GM10248 (cell line): ENCODE results near the gene TGIF2.

Experiments
- CTCF ChIA-PET: fragments of 300-600 bp; sonication (Branson Sonifier 250); formaldehyde crosslinking; extraction: SDS; loops from one replicate; lab custom pipeline; 2021; ENCODE audit warnings: antibody characterized with exemption; lab: Yijun Ruan, JAX
- POLR2A ChIA-PET: fragments of 350-650 bp; sonication (Branson Sonifier 250); formaldehyde crosslinking; extraction: SDS; loops from one replicate; lab custom pipeline; 2020; ENCODE audit warnings: antibody characterized with exemption; lab: Yijun Ruan, JAX
- DNase-seq: peaks from one replicate; pipeline ENCODE4 v3.0.0; 2012; ENCODE audit errors: extremely low spot score
- TF ChIP-seq, protein P1 (sequence below): IDR thresholded peaks from 2 replicates; pipeline ENCODE4 v1.5.1; 2012; ENCODE audit warnings: mild to moderate bottlenecking, low read depth; ENCODE audit errors: extremely low read depth, missing control alignments, control extremely low read depth

The TGIF2 gene

DNA sequence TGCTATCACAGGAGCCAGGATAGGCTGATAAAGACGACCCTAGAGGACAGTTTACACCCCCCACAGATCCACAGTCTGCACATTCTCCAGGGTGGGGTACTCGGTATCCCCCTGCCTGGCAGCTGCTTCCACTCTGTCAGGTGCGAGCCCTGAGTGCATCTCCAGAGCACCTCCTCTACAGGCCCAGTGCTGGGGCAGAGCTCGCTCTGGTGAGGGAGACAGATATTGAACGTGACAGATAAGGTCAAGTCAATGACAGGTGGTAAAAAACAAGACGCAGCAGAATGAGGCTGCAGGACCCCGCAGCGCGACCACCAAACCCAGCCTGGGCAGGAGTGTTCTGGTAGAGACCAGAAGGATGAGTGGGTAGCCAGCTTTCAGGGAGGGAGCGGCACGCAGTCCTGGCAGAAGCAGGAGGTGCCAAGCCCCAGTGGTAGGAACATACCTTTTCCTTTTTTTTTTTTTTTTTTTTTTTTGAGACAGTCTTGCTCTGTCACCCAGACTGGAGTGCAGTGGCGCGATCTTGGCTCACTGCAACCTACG lies 44.5 kb upstream of the TGIF2 start:
- CTCF ChIA-PET: interaction anchor here (0.9 kb wide), 1 partner anchor 11 kb away, joined by 3 read pairs; no protein-coding TSS in a partner anchor
- TF ChIP-seq, protein P1, sequence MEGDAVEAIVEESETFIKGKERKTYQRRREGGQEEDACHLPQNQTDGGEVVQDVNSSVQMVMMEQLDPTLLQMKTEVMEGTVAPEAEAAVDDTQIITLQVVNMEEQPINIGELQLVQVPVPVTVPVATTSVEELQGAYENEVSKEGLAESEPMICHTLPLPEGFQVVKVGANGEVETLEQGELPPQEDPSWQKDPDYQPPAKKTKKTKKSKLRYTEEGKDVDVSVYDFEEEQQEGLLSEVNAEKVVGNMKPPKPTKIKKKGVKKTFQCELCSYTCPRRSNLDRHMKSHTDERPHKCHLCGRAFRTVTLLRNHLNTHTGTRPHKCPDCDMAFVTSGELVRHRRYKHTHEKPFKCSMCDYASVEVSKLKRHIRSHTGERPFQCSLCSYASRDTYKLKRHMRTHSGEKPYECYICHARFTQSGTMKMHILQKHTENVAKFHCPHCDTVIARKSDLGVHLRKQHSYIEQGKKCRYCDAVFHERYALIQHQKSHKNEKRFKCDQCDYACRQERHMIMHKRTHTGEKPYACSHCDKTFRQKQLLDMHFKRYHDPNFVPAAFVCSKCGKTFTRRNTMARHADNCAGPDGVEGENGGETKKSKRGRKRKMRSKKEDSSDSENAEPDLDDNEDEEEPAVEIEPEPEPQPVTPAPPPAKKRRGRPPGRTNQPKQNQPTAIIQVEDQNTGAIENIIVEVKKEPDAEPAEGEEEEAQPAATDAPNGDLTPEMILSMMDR: no peak
- DNase-seq: no peak
- POLR2A ChIA-PET: no interaction called here

DNA sequence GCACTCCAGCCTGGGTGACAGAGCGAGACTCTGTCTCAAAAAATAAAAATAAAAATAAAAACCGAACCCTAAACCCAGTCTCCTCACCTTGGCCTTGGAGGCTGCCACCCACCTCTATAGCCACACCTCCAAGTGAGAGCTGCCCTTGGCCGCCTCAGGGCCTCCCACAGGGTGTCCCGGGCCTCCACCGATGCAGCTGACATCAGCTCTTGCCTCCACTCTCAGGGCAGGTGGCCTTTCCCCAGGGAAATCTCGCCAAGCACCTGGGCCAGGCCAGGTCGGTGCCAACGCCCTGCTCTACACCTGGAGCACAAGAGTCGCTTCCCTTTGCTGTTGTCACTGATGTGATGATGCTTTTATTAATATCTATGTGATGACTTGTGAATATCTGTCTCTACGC lies 41.0 kb upstream of the TGIF2 start:
- no peak for DNase-seq
- POLR2A ChIA-PET: no interaction called here
- TF ChIP-seq, protein P1: no peak
- CTCF ChIA-PET: interaction anchor here (1.3 kb wide), 1 partner anchor 14 kb away, joined by 4 read pairs; no protein-coding TSS in a partner anchor

DNA sequence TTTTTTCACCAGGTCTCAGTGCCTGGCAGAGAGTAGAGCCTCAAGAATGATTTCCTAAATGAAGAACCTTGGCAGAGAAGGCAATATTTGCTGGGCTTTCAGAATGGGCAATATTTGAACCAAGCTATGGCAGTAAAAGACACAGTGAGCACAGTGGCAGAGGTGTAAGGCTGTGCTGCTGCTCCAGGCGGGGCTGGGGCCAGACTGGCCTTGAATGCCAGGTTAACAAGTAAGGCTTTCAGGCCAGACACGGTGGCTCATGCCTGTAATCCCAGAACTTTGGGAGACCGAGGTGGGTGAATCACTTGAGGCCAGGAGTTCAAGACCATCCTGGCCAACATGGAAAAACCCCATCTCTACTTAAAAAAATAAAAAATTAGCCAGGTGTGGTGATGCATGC lies 40.6 kb upstream of the TGIF2 start:
- ChIA-PET CTCF (interaction anchor here (1.3 kb wide), 1 partner anchor 13 kb away, joined by 4 read pairs; no protein-coding TSS in a partner anchor), POLR2A (no interaction called here)
- TF ChIP-seq, protein P1: no peak

DNA sequence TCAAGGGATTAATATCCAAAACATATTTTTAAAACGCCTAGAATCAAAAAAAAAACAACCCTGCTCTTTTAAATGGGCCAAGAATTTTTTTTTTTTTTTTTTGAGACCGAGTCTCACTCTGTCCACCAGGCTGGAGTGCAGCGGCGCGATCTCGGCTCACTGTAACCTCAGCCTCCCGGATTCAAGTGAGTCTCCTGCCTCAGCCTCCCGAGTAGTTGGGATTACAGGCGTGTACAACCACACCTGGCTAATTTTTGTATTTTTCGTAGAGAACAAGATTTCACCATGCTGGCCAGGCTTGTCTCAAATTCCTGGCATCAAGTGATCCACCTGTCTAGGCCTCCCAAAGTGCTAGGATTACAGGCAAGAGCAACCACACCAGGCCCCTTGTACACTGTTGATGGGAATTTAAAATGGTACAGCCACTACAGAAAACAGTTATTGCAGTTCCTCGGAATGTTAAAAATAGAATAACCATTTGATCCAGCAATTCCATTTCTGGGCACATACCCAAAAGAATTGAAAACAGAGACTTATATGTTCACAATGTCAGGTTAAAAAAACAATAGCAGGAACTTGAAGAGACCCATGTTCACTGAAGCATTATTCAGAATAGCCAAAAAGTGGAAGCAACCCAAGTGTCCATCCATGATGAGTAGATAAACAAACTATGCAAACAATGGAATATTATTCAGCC lies 35.2 kb upstream of the TGIF2 start:
- DNase-seq: no peak
- ChIA-PET POLR2A (no interaction called here), CTCF (no interaction called here)
- TF ChIP-seq, protein P1: no peak

More for the DNA sequence above, 40.6 kb upstream of the TGIF2 start:
- peak; percentile 4 for DNase-seq

DNA sequence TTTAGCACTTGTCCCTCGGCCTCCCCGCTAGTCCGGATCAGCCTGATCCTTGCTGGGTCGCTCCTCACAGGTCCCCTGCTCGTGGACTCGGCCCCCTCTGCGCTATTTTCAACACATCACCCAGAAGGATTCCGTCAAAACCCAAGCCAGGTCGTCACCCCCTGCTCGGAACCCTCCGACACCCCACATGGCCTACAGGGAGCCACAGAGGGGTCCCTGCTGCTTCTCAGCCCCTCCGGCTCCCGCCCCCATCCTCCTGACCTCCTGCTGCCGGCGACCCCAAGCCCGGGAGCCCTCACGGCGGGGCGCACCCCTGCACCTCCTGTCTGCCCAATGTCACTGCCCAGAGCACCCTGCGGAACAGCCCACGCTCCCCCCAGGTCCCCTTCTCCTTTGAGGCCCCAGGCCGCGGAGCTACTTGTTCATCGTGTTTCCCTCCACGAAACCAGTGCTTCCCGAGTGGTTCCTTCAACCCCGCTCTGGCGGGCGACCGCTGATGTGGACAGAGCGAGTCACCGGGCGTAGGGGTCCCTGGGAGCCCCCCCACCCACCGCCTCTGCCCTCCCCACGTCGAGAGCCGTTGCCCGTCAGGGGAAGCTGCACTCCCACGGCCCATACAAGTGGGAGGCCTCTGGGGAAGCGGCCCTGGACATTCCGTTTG lies 32.7 kb upstream of the TGIF2 start:
- ChIA-PET CTCF (interaction anchor here (1.2 kb wide), 1 partner anchor 12 kb away, joined by 3 read pairs; no protein-coding TSS in a partner anchor), POLR2A (no interaction called here)
- no peak for DNase-seq
- TF ChIP-seq, protein P1: no peak

DNA sequence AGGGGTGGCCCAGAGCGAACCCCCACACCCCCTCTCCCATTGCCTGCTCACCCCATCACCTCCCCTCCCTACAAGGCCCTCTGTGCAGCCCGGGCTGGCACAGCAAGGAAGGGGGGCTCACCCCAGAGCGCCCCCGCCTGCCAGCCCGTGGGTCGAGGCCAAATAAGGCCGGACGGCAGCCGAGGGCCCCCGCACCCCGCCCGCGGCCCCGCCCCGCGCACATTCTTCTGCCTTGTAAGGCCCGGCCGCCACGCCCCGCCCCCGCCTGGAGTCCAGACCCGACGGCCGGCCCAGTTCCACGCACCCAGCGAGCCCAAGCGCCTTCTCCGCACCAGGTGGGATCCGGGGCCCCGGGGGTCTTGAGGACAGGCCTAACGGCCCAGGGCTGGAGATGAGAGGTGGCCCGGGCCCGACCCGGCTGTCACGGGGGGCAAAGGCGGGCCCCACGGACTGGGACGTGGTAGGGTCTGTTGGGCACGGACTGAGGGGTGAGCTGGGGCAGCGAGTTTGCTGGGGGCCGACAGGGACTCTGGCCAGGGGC lies 32.1 kb upstream of the TGIF2 start, which contains the start of gene MYL9:
MYL9 (plus strand) TSS at position 293 of the 541 bp plus-strand sequence. CDS start 3,366 bp downstream, outside the sequence.
- DNase-seq: peak; percentile 76
- TF ChIP-seq, protein P1: no peak
- ChIA-PET POLR2A (no interaction called here), CTCF (interaction anchor here (0.8 to 1.9 kb wide), 3 partner anchors 10 to 40 kb away, joined by 3 to 5 read pairs (median 4); no protein-coding TSS in a partner anchor)
